ENCODE data around the gene SLITRK3.
"Not testable (repeated sequence)": the region's sequence is repeated elsewhere in the genome, so short reads cannot be mapped to it uniquely, and the experiment has no call there.

The SLITRK3 gene

DNA sequence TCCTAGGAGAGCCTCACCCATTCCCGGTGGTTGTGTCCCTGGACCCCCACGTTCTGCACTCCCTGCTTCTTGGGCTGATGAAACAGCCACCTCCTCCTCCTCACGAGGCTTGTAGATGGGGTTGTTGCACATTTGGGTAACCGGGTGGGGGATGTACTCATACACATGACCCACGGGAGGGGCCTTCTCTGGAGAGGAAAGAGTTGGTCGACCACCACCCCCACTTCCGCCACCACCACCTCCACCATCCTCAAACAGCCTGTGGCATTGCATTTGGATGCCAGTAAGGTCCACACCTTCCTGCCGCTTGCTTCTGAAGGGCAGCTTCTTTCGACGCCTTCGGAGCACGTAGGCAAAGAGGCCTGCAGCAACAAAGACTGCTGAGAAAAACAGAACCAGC lies 7.7 kb downstream of the SLITRK3 start:
- DNase-seq, result no peak

DNA sequence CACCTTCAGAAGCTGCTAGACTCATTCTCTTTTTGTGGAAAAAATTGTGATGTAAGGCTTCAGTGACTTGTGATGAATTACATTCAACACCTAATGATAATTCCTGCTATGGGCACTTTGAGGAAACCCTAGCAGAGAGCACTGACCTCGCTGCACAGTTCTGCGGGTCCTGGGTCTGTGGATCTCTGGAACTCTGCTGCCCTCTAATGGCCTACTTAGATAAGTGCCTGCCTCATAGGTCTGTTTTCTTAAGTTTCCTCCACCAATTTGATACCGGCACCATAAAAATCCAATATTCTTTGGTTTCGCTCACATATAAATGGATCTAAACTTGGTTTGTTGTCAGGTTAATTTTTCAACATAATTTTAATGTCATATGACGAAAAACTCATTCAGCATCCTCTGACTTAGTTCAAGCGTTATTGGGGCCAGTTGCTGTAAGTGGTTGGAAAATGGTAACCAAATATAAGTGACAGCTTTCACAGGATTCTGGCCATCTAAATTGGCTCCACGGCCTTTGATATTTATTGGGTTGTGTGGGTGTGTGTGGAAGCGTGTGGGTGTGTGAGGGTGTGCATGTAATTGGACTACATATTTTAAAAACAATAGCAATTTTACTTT lies 10.4 kb downstream of the SLITRK3 start:
- DNase-seq, result peak; percentile 70 to 88

DNA sequence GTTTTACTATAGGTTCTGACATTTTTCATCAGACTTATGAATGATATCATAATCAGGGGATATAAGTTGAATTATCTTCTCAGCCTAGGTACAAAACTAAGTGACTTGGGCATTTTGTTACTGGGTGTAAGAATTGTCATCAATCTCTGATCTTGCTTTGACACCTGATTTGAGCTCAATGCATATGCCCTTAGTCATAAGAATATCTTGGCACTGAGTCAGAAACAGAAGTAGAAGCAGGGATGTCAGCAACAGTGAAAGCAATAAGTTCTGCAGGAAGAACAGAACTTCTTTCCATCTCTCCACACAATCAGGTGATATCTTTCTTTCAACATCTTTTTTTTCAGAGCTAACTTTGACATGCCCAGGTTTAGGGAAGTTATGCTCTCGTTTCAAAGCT lies 14.6 kb downstream of the SLITRK3 start:
- no peak for DNase-seq

GRCh38 chr3:165170236-165170635 lies 25.9 kb downstream of the SLITRK3 start:
- DNase-seq, result no peak

- DNase-seq, result no peak
Observed at GRCh38 chr3:165169368-165169767, 26.8 kb downstream of the SLITRK3 start.

GRCh38 chr3:165162883-165163282 lies 33.3 kb downstream of the SLITRK3 start:
- DNase-seq, result no peak

DNA sequence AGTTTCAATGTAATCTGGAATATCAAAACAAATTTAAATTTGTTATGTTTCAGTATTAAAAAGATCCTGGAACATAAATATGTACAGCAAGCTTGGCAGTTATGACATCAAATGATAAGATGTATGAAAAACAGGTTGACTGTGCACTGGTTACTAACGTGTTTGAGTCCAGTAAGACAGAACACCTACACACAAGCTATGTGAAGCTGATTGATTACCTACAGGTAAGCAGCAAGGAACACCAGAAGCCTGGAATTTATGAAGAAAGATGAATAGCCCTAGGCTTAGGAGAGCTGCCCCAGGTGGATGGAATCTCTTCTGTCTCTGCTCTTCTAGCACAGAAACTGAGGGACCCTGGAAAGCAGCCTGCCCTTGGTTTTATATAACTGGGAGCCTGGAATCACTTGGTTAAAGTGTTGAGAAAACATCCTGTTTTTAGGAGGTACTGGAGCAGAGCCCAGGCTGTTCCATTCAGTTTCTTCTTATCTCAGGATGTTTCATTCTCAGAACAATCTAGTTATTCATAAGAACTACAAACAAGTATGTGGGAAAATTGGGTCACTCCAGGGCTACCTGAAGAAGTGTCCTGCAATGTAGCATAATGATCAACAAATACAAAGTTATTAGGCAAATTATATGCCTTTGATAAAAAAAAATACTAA lies 36.3 kb downstream of the SLITRK3 start:
- DNase-seq, result no peak

DNA sequence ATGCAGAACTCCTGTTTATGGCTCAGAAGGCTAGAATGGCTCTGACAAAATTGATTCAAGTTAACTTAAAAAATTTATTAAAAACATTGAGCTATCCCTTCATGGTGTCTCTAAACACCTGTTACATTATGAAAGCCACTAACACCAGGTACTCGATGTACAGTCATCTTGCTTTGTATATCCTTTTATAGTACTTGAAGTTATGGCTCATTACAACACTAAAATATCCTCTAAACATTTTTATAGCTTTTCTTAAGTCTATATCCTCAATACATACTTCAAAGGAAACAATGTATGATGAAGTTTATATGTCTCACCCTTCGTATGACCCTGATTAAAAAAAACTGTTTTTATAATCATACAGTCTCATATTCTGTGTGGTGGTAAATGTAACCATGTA lies 38.2 kb downstream of the SLITRK3 start:
- DNase-seq, result no peak

DNA sequence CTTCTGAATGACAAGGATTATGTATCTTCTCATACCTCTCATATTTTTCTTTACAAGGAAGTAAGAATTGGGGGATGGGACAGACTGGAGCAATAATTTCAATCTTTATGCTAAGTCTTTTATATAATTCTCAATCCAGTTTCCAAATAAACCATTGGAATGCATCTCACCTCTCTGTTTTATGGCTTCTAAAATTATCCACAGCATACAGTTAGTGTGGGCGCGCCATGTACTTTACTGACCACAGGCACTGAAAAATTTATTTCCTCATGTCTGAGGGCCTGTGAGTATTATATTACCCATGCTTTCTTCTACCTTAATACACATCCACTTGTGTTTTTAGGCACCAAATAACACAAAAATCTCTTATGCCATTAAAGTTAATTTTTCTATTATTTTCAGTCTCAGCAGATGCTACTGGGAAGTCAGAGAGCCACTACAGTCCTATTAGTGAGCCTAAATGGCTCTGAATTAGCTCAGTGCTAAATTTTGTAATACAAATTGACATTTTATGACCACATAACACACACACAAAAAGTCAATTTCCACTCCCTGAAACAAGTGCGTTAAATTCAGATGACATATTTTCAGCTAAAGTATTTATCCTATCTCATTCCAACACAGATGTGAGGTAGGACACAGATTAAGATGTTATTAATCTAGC lies 39.3 kb downstream of the SLITRK3 start:
- no peak for DNase-seq

DNA sequence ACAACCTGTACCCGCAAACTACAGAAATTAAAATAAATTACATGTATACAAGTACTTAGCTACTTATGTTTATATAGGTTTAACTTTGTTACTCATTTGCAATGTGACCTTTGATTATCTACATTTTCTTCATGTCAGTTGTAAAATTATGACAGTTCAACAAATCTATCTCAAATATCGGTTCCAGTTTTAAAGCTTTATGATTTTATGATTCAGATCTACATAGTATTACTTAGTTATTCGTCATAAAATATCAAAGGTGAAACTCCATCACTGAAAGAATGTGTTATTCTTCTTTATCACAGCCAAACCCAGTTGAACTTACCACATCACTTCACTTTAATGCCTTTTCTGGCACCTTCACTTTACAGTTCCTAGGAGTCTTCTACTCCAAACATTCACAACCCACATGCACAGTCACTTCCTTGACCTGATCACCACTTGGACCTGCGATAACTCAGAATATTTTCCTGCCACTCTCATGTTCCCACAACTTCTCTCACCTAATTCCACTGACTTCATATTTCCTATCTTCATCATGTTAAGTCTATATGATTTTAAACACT lies 47.2 kb downstream of the SLITRK3 start:
- DNase-seq, result no peak

DNA sequence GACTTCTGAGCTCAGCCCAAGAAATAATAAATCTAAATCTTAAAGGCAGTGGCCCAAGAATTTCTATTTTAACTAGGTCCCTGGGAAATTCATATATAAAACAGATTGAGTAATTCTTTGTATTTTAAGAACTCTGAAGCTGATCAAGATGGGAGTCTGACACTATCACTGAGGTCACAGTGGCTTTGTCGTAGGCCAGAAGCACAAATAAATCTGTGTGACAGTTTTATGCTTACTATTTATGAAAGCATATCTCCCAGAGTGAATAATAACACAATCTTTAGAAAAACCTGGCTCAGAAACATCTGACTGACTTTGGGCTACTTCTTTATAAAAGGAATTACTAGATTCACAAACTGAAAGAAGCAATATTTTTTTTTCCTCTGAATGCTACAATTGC lies 51.9 kb downstream of the SLITRK3 start:
- DNase-seq, result no peak

- DNase-seq, result not testable (repeated sequence)
Observed at GRCh38 chr3:165139918-165140317, 56.3 kb downstream of the SLITRK3 start.
